ENCODE data around the gene PSMA7.
A peak's percentile ranks its signal among the peaks of the same experiment; 100 is the strongest.
"Not testable (repeated sequence)": the region's sequence is repeated elsewhere in the genome, so short reads cannot be mapped to it uniquely, and the experiment has no call there.

The PSMA7 gene

DNA sequence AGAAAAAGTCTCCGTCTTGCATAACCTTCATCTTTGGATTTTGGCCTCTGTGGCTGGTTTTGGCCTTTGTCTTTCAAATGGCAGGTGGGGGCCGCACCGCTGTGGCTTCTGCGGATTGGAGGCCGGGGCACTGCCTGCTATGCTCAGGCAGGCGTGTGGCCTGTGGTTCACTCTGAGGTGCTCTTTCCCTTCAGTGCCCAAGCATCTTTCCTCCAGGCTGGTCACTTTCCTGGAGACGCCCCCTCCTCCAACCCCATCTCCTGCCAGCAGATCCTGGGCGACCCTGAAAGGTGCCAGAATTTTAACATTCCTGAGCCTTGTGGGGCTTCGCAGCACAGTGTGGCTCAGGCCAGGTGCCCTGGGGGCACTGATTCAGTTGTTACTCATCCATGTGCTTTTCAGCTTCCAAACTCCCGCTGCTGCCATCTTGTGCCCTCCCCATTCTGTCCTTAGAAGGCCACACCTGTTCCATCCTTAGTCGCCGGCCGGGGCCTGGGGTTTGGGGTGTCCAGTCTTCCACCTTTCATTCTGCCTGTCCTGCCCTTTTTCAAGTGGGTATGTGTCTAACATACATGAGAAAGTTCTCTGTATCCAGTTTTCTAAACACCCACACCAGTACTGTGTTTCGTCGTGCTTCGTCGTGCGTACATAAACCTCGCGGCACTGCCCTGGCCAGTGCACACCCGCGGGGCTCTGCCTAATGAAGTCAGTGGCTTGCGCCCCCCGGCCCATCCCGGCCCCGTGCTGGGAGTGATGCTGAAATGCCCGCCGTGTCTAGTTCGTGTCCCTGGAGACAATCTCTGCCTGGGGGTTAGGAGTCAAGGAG, 12.4 kb upstream of the PSMA7 start:
- DNase-seq (ENCODE audit: low spot score) = no peak

DNA sequence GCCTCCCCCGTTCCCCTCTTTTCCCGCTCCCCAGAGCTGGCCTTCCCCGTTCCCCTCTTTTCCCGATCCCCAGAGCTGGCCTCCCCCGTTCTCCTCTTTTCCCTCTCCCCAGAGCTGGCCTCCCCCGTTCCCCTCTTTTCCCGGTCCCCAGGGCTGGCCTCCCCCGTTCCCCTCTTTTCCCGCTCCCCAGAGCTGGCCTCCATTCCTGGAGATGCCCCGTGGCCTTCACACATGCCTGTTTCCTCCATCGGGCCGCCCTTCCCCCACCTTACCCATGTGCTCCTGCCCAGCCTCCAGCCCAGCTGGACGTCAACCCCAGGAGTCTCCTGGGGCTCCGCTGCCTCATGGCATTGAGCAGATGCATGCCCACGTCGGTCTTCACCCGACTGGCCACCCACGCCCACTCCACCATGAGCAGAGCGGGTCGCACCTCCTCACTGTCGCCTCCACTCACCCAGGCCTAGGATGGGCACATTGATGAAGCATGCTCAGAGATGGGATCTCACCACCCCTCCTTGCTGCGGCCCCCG, 8.7 kb upstream of the PSMA7 start:
- no peak for DNase-seq (ENCODE audit: low spot score)

DNA sequence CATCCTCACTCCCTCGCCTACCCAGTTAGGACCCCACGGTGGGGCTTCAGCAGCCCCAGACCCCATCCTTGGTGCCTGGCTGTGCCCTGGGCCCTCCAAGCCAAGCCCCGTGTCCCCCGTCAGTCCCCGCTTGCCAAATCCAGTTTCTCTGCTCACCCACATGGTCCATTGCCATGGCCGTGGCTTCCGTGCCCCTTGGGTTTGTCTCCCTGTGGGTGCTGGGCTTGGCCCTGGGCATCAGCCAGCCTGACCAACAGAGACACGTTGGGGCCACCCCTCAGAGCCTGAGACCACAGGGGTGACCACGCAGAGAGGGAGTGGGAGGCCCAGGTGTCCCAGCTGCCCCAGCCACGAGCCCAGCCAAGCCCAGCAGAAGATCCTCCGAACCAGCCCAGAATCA, 8.0 kb upstream of the PSMA7 start:
- no peak for DNase-seq (ENCODE audit: low spot score)

DNA sequence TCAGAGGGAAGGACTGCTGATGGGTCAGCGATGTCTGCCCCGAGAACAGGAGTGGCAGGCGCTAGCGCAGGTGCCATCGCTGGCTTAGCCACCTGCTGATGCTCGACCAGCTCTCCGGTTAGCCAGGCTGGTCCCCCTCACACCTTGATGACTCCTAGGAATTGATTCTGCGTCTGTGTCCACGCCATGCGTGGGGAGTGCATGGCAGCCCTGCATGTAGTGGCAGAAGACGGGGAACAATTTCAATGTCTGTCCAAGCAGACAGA, 7.0 kb upstream of the PSMA7 start:
- no peak for DNase-seq (ENCODE audit: low spot score)

DNA sequence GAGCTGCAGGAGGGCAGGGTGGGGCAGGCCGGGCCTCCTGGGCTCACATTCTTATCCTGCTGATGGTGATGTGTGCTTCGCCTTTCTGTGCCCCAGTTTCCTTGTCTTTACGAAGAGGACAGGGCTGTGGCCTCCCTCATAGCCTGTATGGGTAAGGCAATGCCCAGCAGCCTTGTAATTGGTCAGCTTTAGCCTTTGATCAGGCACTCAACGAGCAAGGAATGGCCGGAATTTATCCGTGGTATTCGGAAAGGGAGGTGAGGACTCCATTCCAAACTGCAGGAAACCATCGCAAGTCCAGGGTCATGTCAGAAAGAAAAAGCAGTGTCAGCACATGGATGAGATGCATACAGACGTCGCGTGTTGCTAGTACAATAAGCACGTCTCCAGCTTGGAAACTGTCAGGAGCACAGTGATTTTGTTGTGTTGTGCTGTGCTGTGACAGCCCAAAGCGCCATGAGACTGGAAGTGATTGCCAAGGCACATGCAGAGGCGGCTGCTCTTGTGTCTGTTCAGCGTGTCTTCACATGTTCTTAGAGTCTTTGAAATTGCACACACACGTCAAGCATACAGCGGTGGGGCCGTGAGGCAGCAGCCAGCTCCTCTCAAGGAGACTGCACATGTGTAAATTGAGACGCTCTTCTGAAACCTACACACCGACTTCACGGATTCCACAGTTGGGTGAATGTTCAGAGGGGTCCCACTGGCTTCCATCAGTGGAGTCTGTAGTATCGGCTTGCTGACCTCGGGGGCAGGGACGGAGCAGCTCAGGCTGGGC, 6.5 kb upstream of the PSMA7 start:
- no peak for DNase-seq (ENCODE audit: low spot score)

DNA sequence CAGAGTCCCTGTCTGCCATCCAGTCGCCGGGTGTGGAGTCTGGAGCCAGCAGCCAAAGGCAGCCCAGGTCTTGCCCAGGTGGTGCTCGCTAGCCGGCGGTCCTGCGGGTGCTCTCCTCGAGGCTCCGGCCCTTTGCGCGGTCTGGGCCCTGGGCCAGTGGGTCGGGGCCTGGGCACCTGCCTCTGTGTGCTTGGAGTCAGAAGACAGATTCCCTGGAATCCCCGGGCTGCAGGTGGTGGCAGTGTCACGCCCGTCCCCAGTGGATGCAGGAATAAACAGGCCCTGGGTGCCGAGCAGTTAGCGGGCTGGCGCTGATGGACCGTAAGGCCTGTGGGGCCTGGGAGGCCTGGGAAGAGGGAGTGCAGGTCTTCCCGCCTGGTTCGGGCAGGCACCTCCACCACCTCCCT, 5.7 kb upstream of the PSMA7 start:
- DNase-seq (ENCODE audit: low spot score) = no peak

DNA sequence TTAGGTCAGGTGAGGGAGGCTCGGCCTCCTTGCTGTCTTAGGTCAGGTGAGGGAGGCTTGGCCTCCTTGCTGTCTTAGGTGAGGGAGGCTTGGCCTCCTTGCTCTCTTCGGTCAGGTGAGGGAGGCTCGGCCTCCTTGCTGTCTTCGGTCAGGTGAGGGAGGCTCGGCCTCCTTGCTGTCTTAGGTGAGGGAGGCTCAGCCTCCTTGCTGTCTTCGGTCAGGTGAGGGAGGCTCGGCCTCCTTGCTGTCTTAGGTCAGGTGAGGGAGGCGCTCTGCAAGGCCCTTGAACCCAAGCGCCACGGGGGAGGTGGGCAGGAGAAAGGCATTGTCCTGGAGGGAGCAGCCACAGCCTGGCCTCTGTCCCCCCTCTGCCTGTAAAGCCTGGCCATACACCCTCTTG, 5.2 kb upstream of the PSMA7 start:
- not testable (repeated sequence) for DNase-seq (ENCODE audit: low spot score)

DNA sequence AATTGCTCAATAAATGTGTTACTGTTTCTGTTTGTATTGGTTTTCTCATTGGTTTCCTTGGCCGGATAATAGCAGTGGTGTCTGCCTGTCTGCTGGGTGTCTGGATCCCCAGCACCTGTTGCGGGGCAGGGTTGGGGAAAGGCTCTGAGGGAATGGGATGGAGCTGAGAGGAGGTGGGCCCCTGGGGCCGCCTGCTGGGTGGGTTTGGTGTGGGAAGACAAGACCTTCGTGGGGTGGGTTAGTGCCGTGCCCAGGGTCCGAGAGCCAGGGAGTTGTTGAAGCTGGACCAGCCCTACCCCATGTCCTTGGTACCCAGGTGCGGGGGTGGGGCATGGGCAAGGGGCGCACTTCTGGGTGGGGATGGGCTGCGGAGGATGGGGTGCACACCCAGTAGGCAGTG, 4.3 kb upstream of the PSMA7 start:
- DNase-seq (ENCODE audit: low spot score) = no peak

DNA sequence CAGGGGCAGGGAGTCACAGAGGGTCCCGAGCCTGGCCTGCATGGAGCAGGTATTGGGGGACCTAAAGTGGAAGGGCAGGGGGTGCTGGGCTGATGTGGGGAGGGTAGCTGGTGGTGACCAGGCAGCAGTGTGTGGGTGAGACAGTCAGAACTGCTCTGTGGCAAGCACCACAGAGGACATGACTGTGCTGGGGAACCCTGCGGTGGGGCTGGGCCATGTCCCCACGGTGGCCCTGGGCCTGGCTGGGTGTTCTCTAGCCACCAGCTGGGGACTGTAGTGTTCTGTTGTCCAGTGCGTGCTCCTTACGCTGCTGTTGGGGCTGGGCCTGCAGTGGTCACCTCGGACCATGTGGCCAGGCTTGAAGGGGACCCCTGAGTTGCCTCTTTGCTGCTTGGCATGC, 3.9 kb upstream of the PSMA7 start:
- no peak for DNase-seq (ENCODE audit: low spot score)

DNA sequence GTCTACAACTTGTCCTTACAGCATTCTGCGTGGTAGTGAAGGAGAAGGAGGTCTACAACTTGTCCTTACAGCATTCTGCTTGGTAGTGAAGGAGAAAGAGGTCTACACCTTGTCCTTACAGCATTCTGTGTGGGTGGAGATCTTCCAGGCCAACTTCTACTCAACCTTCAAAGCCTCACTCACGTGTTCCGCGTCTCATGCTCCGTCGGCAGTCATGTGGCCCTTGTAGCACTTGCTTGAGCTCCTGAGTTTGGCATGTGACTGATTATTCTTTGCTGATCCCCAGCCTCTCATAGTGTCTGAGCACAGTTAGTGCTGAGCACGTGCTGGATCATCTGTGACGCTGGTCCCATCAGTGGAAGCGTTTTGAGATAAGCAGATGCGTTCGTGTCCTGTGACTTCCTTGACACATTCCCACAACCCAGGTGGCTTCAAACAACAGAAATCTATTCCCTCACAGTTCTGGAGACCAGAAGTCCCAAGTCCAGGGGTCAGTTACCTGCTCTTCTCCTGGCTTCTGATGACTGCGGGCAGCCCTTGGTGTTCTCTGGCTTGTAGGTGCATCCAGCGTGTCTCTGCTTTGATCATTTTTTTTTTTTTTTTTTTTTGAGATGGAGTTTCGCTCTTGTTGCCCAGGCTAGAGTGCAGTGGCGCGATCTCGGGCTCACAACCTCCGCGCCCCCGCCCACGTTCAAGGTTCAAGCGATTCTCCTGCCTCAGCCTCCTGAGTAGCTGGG, 3.0 kb upstream of the PSMA7 start:
- no peak for DNase-seq (ENCODE audit: low spot score)

DNA sequence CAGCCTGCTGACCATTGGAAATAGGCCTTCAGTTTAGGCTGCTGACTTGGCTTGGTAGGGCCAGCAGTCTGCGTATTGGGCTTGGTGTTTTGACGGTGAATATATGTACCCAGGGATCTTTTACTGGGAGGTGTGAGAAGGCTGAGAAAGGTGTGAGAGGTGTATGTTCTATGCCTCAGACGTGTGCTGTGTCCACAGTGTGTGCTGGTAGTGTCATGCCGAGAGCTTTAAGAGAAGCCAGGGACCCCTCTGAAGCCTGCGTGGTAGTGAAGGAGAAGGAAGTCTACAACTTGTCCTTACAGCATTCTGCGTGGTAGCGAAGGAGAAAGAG, 2.5 kb upstream of the PSMA7 start:
- DNase-seq (ENCODE audit: low spot score) = no peak

DNA sequence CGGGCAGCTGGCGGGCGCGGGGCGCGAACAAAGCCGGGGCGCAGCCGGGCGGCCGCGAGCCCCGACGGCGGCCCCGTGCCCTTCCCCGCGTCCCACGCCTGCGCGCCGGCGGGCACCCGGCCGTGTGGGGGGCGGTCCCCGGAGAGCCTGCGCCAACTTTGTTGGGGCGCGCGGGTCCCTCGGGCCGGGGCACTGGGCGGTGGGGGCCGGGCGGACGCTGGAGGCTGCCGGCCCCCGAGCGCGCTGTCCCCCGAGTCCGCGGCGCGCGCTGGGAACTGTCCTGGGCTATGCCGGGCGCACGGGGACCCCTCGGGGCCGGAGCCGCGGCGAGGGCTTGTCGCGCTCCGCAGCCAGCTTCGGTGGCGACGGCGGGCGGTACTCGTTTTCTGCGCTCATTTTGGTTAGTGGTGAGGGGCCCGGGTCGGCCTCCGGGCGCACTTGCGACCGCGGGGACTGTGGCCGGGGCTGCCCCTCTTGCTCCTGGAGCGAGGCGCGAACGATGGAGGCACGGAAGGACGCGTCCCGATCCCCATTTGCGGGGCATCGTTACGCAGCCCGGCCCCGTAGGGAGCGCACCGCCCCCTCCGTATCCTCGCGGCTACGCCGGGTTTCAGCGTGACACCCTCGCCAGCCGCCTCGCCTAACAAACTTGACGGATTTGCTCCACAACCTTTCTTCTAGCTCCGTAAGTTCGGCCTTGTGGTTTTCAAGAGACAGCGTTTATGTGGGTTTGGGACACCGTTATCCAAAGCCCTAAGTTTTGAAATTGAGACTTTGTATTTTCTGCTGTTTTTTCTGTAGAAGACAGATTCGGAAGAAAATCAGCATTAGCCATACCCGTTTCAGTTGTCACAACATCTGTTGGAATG, 997 bp upstream of the PSMA7 start:
- DNase-seq (ENCODE audit: low spot score) = peak; percentile 49

DNA sequence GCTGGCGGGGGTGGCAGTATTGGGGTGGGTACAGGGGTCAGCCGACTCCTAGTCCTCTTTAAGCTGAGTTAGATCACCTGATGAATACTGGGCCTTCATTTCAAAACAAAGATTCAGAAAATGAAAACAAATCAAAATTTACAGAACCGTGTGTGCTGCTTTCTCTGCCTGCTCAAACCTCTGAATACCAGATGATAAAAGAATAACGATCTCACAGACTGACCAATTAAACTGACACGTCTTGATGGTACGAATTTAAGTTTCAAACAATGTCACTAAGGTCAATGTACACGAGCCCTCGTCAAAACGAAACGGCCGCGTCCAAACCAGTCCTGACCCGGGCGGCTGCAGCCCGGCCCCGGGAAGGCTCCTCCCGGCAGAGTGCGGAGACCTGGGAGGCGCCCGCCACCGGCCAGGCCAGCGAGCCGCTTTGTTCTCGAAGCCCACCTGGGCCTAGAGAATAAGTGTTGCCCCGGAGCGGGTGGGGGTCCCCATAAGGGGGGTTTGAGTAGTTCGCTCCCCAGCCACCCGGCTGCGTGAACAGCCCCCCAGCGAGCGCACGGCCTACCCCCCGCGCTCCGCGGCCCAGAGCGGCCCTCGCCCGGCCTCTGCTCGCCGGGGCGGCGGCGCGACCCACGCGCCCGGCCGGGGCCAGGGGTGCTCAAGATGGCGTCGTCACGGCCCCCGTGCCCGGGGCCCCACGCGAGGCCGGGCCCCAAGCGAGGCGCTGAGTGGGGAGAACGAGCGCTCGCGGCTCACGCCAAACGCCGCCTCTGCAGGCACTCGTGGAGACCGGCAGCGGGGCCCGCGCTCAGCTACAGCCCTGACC, 728 bp downstream of the PSMA7 start:
- no peak for DNase-seq (ENCODE audit: low spot score)

DNA sequence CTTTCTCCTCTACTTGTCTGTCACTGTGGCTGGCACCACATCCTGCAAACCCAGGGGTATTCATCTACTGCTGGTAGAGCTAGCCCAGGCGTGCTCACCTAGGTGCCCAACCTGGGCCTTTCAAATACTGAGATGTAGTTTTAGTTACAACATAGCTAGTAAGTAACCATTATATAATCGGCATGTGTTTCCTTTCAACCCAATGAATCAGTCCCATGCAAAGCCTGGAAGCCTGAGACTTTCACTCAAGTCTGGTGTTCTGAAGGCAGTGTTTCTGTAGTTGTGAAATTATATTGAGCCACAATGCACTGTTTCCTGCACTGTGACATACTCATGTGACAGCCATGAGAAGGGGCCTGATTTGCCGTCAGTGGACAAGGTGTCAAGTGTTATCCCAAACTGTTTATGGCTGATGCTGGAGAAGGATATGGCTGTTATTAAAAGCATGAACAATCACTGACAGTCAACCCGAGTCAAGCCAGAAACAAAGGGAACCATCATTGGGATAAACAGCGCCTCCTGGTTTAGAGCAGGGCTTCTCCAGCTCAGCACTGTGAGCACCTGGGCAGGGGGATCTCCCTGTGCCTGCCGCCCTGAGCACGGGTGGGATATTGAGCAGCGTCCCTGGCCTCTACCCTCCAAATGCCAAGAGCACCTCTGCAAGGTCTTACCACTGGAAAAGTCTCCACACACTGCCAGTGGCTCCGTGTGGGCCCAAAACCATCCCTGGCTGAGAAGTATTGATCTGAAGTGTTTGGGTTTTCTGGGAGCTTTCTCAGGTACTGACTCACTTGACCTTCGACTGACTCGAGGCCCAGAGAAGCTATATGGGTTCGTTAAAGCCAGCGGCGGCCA, 1.6 kb downstream of the PSMA7 start:
- DNase-seq (ENCODE audit: low spot score) = peak; percentile 10

DNA sequence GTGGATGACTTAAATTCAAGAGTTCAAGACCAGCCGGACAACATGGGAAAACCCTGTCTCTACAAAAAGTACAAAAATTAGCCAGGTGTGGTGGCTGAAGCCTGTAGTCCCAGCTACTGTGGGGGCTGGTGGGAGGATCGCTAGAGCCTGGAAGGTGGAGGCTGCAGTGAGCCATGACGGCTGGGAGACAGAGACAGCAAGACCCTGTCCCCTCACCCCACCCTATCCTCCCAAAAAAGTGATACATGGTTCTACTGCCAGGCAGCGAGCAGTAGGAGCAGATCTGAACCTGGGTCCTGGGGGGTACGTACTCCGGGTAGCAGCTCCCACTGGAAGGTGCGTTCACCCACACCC, 2.2 kb downstream of the PSMA7 start:
- DNase-seq (ENCODE audit: low spot score) = no peak

DNA sequence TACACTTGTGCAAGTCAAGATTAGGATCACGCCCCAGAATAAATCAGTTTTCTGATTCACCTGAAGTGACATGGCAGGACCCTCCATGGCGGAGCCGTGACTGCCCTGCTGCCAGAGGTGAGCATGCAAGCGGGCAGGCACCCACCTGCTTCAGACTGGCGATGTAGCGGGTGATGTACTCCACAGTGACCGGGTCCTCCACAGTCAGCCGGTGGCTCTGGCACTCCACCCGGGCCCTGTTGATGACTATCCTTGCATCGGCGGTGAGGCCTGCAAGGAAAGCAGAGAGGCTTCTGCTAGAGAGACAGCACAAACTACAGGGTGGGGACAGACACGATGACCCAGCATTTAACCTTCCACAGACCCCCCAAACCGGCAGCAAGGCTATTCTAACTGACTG, 3.6 kb downstream of the PSMA7 start:
- no peak for DNase-seq (ENCODE audit: low spot score)

DNA sequence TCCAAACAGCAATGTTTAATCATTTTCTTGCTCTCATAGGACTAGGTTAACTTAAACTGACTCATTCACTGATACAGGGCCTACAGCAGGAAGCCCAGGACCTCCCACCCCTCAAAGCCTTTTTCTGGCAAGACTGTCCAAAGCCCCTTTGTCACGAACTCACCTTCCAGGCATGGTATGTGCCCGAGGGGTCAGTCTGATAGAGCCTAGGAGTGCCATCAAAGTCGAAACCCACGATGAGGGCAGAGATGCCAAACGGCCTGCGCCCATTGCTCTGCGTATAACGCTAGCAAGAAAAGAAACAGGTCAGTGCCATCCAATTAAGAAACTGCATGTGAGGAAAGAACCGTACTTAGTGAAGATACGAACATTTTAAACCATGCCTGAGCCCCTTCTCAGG, 4.3 kb downstream of the PSMA7 start:
- no peak for DNase-seq (ENCODE audit: low spot score)

DNA sequence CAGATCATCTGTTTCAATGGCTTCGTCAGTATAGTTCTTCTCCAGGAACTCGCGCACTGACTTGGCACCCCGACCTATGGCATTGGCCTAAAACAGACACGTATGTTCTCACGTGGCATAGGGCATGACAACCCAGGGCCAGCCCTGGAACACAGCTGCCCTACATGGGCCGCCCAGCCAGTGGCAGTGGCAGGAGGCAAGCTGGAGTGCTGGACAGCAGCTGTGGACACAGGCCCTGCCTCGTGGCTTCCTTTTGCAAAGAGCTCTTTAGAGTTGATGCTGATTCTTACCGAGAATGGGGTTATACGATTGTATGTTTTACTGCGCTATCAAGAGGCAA, 5.0 kb downstream of the PSMA7 start:
- no peak for DNase-seq (ENCODE audit: low spot score)

DNA sequence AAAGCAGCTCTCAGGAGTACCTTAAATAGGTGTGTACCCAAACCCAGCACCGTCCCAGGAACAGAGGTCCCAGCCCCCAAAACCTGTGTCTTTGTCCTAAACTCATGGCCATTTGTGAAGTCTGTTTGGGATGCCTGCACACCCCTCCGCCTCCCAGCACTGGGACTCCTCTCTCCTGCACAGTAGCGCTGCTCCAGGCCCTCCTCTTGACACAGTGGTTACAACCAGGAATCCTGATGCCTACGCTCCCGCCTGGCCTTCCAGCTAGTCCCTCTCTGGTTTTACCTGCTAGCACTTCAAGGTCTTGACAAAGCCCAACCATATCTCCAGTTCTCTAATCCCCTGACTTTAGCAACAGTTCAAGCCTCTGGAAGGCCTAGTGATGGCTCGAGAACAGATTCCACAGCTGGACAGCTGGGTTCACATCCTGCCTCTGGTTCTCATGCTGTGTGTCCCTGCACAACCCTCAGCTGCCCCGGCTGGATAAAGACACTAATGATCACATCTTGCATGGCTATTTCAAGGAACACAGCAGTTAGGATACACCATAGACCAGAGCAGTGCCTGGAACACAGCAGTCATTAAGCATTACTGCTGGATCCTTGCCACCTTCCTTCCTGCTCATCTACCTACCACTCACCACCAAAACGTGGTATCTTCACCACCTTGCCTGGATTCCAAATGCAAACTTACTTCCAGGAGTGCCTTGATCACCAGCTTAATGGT, 5.6 kb downstream of the PSMA7 start:
- no peak for DNase-seq (ENCODE audit: low spot score)

DNA sequence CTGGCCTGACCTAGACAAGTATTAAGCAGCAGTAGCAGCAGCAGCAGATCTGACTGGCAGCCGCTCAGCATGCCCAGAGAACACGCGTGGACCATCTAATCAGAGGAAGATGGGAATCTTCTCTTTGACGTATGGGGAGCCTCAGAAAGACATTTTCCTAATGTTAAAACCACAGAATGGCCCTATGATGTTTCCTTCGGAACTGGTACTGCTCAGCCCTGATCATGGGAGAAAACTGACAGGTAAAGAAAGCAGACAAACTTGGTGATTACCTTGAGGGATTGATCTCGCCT, 6.2 kb downstream of the PSMA7 start:
- DNase-seq (ENCODE audit: low spot score) = no peak

Data from CD4-positive, alpha-beta T cell treated with Interleukin-2 at 100 ng/mL for 4 hours (primary cell).